Sigmoid colon (tissue), 7 donors: ENCODE data around the gene EPN3. TPM values are rescaled to one million over a fixed set of nuclear protein-coding genes. Genes with fewer than 3 reads are reported as not detected.

Experiments
- DNase-seq: peaks from one replicate; pipeline ENCODE4 v3.0.0-alpha.2; 2019
- H3K27ac ChIP-seq, 4 donors: fragments of 200-600 bp; sonication (generic); one replicate each; pipeline ENCODE4 v1.5.1; 2016 to 2019; ENCODE audit warnings: mild to moderate bottlenecking in 1 of 4
- H3K27me3 ChIP-seq, 3 donors: fragments of 200-600 bp; sonication (generic); one replicate each; pipeline ENCODE4 v1.5.1; 2019; ENCODE audit warnings: mild to moderate bottlenecking in 1 of 3
- H3K36me3 ChIP-seq, 4 donors: fragments of 200-600 bp; sonication (generic); one replicate each; pipeline ENCODE4 v1.5.1; 2016 to 2019
- H3K4me1 ChIP-seq, 4 donors: fragments of 200-600 bp; sonication (generic); one replicate each; pipeline ENCODE4 v1.5.1; 2017 to 2019
- H3K4me3 ChIP-seq, 4 donors: fragments of 200-600 bp; sonication (generic); one replicate each; pipeline ENCODE4 v1.5.1; 2017 to 2019; ENCODE audit warnings: mild to moderate bottlenecking in 2 of 4, moderate library complexity in 1 of 4
- H3K9me3 ChIP-seq, 4 donors: fragments of 200-600 bp in 3 of 4; sonication (generic) in 3 of 4; one replicate each; pipeline versions ENCODE4 v1.5.1 to v1.6.1; 2013 to 2019
- CTCF ChIP-seq, 4 experiments: fragments of 450-650 bp in 3 of 4; fragments of 200-600 bp in 1 of 4; IDR thresholded peaks; one replicate each; pipeline ENCODE4 v1.5.1; 2016 to 2019; ENCODE audit warnings: antibody characterized with exemption in 4 of 4, mild to moderate bottlenecking in 3 of 4, moderate library complexity in 2 of 4
- EP300 ChIP-seq, 4 donors: sonication (generic); formaldehyde crosslinking; IDR thresholded peaks; one replicate each; pipeline ENCODE4 v1.6.1; 2017; ENCODE audit warnings: antibody characterized with exemption in 4 of 4
- POLR2A ChIP-seq, 2 donors: fragments of 450-650 bp; IDR thresholded peaks; one replicate each; pipeline ENCODE4 v1.6.1; 2016; ENCODE audit warnings: antibody characterized with exemption in 2 of 2, mild to moderate bottlenecking in 2 of 2, moderate library complexity in 2 of 2
- POLR2AphosphoS5 ChIP-seq, 4 donors: sonication (generic); formaldehyde crosslinking; IDR thresholded peaks; one replicate each; pipeline ENCODE4 v1.6.1; 2017; ENCODE audit warnings: antibody characterized with exemption in 4 of 4
- WGBS, 2 donors: extraction: QIAGEN DNeasy Blood & Tissue Kit; methylation state at CpG; one replicate each; pipeline ENCODE4 v1.1.7; 2013; 5-methylcytosine and 5-hydroxymethylcytosine counted together
- intact Hi-C: fragments of 100-400 bp; cut with DNase I; formaldehyde crosslinking; loops from one replicate; pipeline ENCODE4 v1.15.1; 2023
- polyA plus RNA-seq, 3 donors: library from polyadenylated mRNA; stranded (reverse); fragments of 200-250 nt; gene quantifications; one replicate each; pipeline ENCODE4 v1.2.3, GENCODE V29; 2013
- total RNA-seq, 4 donors: library from RNA; depleted of rRNA; stranded (reverse); fragments of >200 nt; gene quantifications; one replicate each; pipeline ENCODE4 v1.1.0, GENCODE V29; 2016
- donor health status: healthy with polysubstance abuse.
- donor health status: Bipolar disorder and iron deficiency.
- donor health status: healthy.

The EPN3 gene
- total and polyA plus RNA-seq, 7 donors: 23.4 to 31.7 (median 29.5) TPM; not detected in 4

DNA sequence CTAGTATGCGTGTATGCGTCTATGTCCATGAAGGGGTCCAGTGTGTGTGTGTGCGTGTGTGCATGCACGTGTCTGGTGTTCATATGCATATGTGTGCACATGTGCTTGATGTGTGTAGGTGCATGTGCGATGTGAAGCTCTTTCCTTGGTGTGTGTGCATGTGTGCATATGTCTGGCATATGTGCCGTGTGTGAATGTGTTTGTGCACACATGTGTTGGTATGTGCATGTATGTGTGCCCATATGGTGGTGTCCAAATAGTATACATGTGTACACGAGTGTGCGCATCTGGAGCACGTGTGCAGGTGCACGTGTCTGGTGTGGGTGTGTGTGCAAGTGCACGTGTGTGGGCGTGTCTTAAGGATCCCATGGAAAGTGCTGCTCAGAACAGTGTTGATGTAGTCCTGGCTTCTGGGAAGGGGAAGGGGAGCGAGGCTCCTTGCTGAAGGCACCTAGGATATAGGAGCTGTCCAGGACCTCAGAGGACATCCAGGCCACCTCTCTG, 45.0 kb downstream of the EPN3 start:
- Histone ChIP-seq H3K4me1 (no peaks in the 10 kb centered on the region), H3K4me3 (no peak overlapping the region), H3K9me3 (no peaks in the 10 kb centered on the region), H3K36me3 (no peaks in the 10 kb centered on the region), H3K27ac (no peak overlapping the region), H3K27me3 (peaks cover 0 to 6% (median 0%) of the 10 kb centered on the region in 3 donors)
- intact Hi-C loops: no loop called here
- no peak for DNase-seq
- TF ChIP-seq POLR2A (IDR thresholded peaks at IDR 0.05) (no peak), CTCF (IDR thresholded peaks at IDR 0.05) (no peak), POLR2AphosphoS5 (IDR thresholded peaks at IDR 0.05) (no peak), EP300 (IDR thresholded peaks at IDR 0.05) (no peak)
- 72 to 90% methylated on average over 13 of the region's 13 CpGs for whole genome bisulfite sequencing, 2 donors

DNA sequence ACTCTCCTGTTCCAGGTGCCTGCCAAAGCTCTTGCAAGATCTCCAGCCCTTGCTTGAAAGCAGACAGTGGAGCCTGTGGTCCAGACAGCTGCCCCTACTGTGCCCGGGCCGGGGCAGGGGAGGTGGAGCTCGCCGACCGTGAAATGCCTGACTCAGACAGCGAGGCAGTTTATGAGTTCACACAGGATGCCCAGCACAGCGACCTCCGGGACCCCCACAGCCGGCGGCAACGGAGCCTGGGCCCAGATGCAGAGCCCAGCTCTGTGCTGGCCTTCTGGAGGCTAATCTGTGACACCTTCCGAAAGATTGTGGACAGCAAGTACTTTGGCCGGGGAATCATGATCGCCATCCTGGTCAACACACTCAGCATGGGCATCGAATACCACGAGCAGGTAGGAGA, 45.6 kb downstream of the EPN3 start:
- no peaks in the 10 kb centered on the region for H3K36me3 ChIP-seq
- no peak for DNase-seq
- H3K4me1 ChIP-seq: no peaks in the 10 kb centered on the region
- intact Hi-C loops: no loop called here
- 83% methylated on average over 16 of the region's 16 CpGs for WGBS, 2 donors
- H3K27me3 ChIP-seq: peaks cover 0 to 6% (median 0%) of the 10 kb centered on the region in 3 donors
- no peak overlapping the region for H3K4me3 ChIP-seq
- no peak overlapping the region for H3K27ac ChIP-seq
- TF ChIP-seq EP300 (IDR thresholded peaks at IDR 0.05): no peak
- no peak for TF ChIP-seq POLR2A (IDR thresholded peaks at IDR 0.05)
- TF ChIP-seq POLR2AphosphoS5 (IDR thresholded peaks at IDR 0.05): no peak
- TF ChIP-seq CTCF (IDR thresholded peaks at IDR 0.05): no peak
- no peaks in the 10 kb centered on the region for H3K9me3 ChIP-seq

GRCh38 chr17:50579399-50579798, 46.9 kb downstream of the EPN3 start:
- intact Hi-C loops: no loop called here
- no peaks in the 10 kb centered on the region for H3K36me3 ChIP-seq
- TF ChIP-seq POLR2AphosphoS5 (IDR thresholded peaks at IDR 0.05): no peak
- no peak for TF ChIP-seq POLR2A (IDR thresholded peaks at IDR 0.05)
- H3K9me3 ChIP-seq: no peaks in the 10 kb centered on the region
- H3K27me3 ChIP-seq: peaks cover 0 to 6% (median 0%) of the 10 kb centered on the region in 3 donors
- DNase-seq: no peak
- no peak overlapping the region for H3K27ac ChIP-seq
- no peaks in the 10 kb centered on the region for H3K4me1 ChIP-seq
- WGBS, 2 donors: 90 to 93% methylated on average over 7 of the region's 7 CpGs
- H3K4me3 ChIP-seq: no peak overlapping the region

DNA sequence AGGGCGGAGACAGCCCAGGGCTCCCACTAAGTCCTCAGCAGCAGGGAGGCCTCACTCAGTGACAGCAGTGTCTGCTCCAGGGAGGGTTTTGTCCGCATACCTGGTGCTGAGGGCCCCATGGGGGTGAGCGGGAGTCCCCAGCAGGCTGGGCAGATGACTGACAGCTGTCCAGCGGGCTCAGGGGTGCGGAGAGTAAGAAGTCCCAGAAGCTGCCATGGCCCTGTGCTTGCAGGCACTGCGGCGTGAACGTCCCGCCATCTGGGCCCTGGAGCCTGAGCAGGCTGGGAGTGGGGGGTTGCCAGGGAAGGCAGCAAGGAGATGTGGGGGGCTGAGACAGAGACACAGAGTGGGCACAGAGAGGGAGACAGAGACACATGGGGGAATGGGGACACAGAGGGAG, 48.1 kb downstream of the EPN3 start:
- H3K36me3 ChIP-seq: no peaks in the 10 kb centered on the region
- intact Hi-C loops: no loop called here
- TF ChIP-seq POLR2A (IDR thresholded peaks at IDR 0.05) (no peak), EP300 (IDR thresholded peaks at IDR 0.05) (no peak), CTCF (IDR thresholded peaks at IDR 0.05) (no peak), POLR2AphosphoS5 (IDR thresholded peaks at IDR 0.05) (no peak)
- WGBS, 2 donors: 94 to 95% methylated on average over 9 of the region's 9 CpGs
- H3K4me3 ChIP-seq: no peak overlapping the region
- H3K9me3 ChIP-seq: no peaks in the 10 kb centered on the region
- H3K27me3 ChIP-seq: peaks cover 0 to 6% (median 0%) of the 10 kb centered on the region in 3 donors
- no peak overlapping the region for H3K27ac ChIP-seq
- no peak for DNase-seq
- H3K4me1 ChIP-seq: no peaks in the 10 kb centered on the region

DNA sequence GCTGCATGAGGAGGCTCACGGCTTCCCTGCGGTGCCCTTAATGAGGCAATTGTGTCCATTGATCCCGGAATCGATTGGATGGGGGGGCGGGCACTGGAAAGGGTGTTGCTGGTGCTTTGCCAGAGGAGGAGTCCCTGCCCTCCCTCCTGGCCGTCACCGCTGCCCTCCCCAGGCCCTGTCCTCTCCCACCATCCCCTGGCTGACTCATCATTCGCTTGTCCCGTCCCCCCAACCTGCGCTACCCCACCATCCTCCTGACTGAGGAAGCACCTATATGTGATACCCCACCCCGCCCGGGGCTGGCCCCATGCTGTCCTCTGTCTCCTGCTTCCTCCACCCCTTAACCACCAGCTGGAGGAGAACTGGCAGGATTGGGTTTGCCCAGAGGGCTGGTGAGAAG, 48.8 kb downstream of the EPN3 start:
- Histone ChIP-seq H3K27me3 (peaks cover 0 to 6% (median 0%) of the 10 kb centered on the region in 3 donors), H3K4me1 (no peaks in the 10 kb centered on the region), H3K27ac (no peak overlapping the region), H3K9me3 (no peaks in the 10 kb centered on the region), H3K4me3 (no peak overlapping the region), H3K36me3 (no peaks in the 10 kb centered on the region)
- no peak for DNase-seq
- TF ChIP-seq CTCF (IDR thresholded peaks at IDR 0.05) (no peak), POLR2AphosphoS5 (IDR thresholded peaks at IDR 0.05) (no peak), POLR2A (IDR thresholded peaks at IDR 0.05) (no peak), EP300 (IDR thresholded peaks at IDR 0.05) (no peak)
- intact Hi-C loops: no loop called here
- 93 to 94% methylated on average over 12 of the region's 12 CpGs for WGBS, 2 donors
